Stimulated activated CD4-positive, alpha-beta T cell treated with anti-CD3 and anti-CD28 coated beads, Interleukin-12 subunit alpha, Interleukin-12 subunit beta, amount 100 ng/mL, for 24 hours (primary cell): Measurements from ENCODE around the gene CADM2.
"Not testable (repeated sequence)": the region's sequence is repeated elsewhere in the genome, so short reads cannot be mapped to it uniquely, and the experiment has no call there.

Source experiments
- DNase-seq, 2 experiments: peaks; one replicate each; pipeline ENCODE4 v3.0.0-alpha.2; 2020; ENCODE audit warnings: low read depth in 2 of 2

The CADM2 gene

GRCh38 chr3:84958495-84959469 lies at the start of gene CADM2:
TSS of gene CADM2 (plus strand) at chr3:84958989.
- DNase-seq = peak; percentile 51 to 59

- not testable (repeated sequence) for DNase-seq
Observed at GRCh38 chr3:84918592-84918991, 40.2 kb upstream of the CADM2 start.

GRCh38 chr3:84922682-84923081 lies 36.1 kb upstream of the CADM2 start:
- no peak for DNase-seq

GRCh38 chr3:84925571-84925970 lies 33.2 kb upstream of the CADM2 start:
- no peak for DNase-seq

GRCh38 chr3:84943379-84943778 lies 15.4 kb upstream of the CADM2 start:
- no peak for DNase-seq

GRCh38 chr3:84946240-84946639 lies 12.5 kb upstream of the CADM2 start:
- no peak for DNase-seq

- no peak for DNase-seq
Observed at GRCh38 chr3:84959470-84960271, 882 bp downstream of the CADM2 start.

GRCh38 chr3:84960581-84960980 lies 1.8 kb downstream of the CADM2 start:
- DNase-seq = no peak

- no peak for DNase-seq
Observed at GRCh38 chr3:84961011-84961410, 2.2 kb downstream of the CADM2 start.

- DNase-seq = no peak
Observed at GRCh38 chr3:84961521-84962255, 2.9 kb downstream of the CADM2 start.

- no peak for DNase-seq
Observed at GRCh38 chr3:84962415-84962814, 3.6 kb downstream of the CADM2 start.

GRCh38 chr3:84963137-84963536 lies 4.3 kb downstream of the CADM2 start:
- no peak for DNase-seq

GRCh38 chr3:84965141-84965540 lies 6.4 kb downstream of the CADM2 start:
- DNase-seq = no peak

GRCh38 chr3:84967767-84968581 lies 9.2 kb downstream of the CADM2 start:
- no peak for DNase-seq

- DNase-seq = no peak
Observed at GRCh38 chr3:84968701-84969235, 10.0 kb downstream of the CADM2 start.

- no peak for DNase-seq
Observed at GRCh38 chr3:84974347-84974746, 15.6 kb downstream of the CADM2 start.

- no peak for DNase-seq
Observed at GRCh38 chr3:84977021-84977420, 18.2 kb downstream of the CADM2 start.

GRCh38 chr3:84978843-84979242 lies 20.1 kb downstream of the CADM2 start:
- DNase-seq = no peak

GRCh38 chr3:84980011-84980410 lies 21.2 kb downstream of the CADM2 start:
- no peak for DNase-seq

GRCh38 chr3:84980456-84980855 lies 21.7 kb downstream of the CADM2 start:
- DNase-seq = no peak

GRCh38 chr3:84983490-84983889 lies 24.7 kb downstream of the CADM2 start:
- DNase-seq = no peak
